Activated naive CD8-positive, alpha-beta T cell treated with anti-CD3 and anti-CD28 coated beads for 36 hours (primary cell): ENCODE data around the gene TOR1A. TPM values are rescaled to one million over a fixed set of nuclear protein-coding genes. Genes with fewer than 3 reads are reported as not detected.

Source experiments
- DNase-seq: peaks from one replicate; pipeline ENCODE4 v3.0.0; 2021
- H3K27ac Mint-ChIP-seq: one replicate; pipeline ENCODE4 v1.8.0; 2022; ENCODE audit warnings: mild to moderate bottlenecking, moderate library complexity, mixed read lengths
- H3K27me3 Mint-ChIP-seq: one replicate; pipeline ENCODE4 v1.8.0; 2022; ENCODE audit warnings: mild to moderate bottlenecking, mixed read lengths
- H3K36me3 Mint-ChIP-seq: one replicate; pipeline ENCODE4 v1.8.0; 2021; ENCODE audit warnings: mild to moderate bottlenecking, mixed read lengths
- H3K4me1 Mint-ChIP-seq: one replicate; pipeline ENCODE4 v1.8.0; 2021; ENCODE audit warnings: mixed read lengths
- H3K4me3 Mint-ChIP-seq: one replicate; pipeline ENCODE4 v1.8.0; 2022; ENCODE audit warnings: mild to moderate bottlenecking, moderate library complexity, mixed read lengths
- H3K9me3 Mint-ChIP-seq: one replicate; pipeline ENCODE4 v1.8.0; 2022; ENCODE audit warnings: mixed read lengths
- total RNA-seq, 2 experiments: library from RNA; stranded (reverse); gene quantifications; one replicate each; pipeline ENCODE4 v1.2.3, GENCODE V29; 2021

Gene TOR1A, protein sequence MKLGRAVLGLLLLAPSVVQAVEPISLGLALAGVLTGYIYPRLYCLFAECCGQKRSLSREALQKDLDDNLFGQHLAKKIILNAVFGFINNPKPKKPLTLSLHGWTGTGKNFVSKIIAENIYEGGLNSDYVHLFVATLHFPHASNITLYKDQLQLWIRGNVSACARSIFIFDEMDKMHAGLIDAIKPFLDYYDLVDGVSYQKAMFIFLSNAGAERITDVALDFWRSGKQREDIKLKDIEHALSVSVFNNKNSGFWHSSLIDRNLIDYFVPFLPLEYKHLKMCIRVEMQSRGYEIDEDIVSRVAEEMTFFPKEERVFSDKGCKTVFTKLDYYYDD
- total RNA-seq: 10 to 100 TPM; 42.6 to 42.8 TPM

GRCh38 chr9:129823935-129824601 lies at the start of gene TOR1A:
Gene TOR1A (minus strand): TSS chr9:129824136. CDS start chr9:129824085, 51 bp downstream.
- Mint-ChIP-seq H3K9me3 (no peaks in the 10 kb centered on the region), H3K4me1 (peaks cover 10% of the 10 kb centered on the region), H3K27ac (peak within 1 kb of the TSS; percentile 84), H3K27me3 (no peaks in the 10 kb centered on the region), H3K4me3 (peak within 1 kb of the TSS; percentile 84), H3K36me3 (peaks cover 15% of the 10 kb centered on the region)
- peak; percentile 92 for DNase-seq

DNA sequence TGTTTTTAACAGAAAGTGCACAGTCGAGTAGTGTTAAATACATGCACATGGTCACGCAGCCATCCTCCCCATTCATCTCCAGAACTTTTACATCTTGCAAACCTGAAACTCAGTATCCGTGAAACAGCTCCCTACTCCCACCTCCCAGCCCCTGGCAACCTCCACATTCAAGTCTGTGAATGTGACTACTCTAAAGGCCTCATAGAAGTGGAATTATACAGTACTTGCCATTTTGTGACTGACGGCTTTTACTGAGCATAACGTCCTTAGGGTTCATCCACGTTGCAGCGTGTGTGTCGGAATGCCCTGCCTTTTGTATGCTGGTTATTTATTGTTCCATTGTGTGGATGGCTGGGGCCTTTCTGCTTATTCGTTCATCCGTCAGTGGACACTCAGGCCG lies 47.1 kb upstream of the TOR1A start:
- DNase-seq: no peak
- peaks cover 28% of the 10 kb centered on the region for H3K36me3 Mint-ChIP-seq
- H3K27me3 Mint-ChIP-seq: no peaks in the 10 kb centered on the region
- H3K27ac Mint-ChIP-seq: peak overlapping the region; percentile 92
- H3K9me3 Mint-ChIP-seq: no peaks in the 10 kb centered on the region
- peak overlapping the region; percentile 45 for H3K4me3 Mint-ChIP-seq
- H3K4me1 Mint-ChIP-seq: peaks cover 45% of the 10 kb centered on the region

DNA sequence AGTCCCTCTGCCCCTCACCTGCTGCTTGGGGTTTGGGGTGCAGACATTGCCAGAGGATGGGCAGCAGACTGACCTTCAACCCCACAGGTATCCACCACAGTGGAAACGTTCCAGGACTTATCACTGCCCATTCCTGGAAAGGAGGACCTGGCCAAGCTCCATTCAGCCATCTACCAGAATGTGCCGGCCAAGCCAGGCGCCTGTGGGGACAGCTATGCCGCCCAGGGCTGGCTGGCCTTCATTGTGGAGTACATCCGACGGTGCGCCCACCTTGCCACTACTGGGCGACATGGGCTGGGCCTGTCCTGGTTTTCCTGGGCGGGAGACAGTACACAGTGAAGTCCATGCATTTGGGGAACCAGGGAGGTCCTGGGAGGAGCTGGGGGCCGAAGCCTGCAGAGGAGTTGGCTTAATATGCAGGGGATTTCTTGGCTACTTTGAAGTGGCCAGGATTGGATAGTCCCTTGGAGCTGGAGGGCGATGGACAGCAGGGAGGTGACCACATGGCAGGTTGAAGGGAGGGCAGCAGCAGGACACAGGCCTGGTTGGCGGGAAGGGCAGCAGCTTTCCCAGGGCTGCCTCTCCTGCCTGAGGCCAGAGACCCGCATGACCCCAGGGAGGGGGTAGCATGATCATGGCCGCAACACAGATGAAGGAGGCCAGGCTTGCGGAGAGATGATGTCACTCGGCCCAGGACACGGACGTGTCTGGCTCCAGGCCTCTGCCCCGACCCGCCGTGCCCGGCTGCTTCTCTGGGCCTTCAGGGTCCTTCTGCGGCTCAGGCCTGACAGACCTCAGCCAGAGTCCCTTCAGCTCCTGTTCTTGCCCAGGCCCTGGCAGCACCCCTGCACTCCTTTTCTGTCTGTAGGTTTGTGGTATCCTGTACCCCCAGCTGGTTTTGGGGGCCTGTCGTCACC lies 45.9 kb upstream of the TOR1A start:
- no peaks in the 10 kb centered on the region for H3K9me3 Mint-ChIP-seq
- peaks cover 37% of the 10 kb centered on the region for H3K36me3 Mint-ChIP-seq
- DNase-seq: no peak
- no peaks in the 10 kb centered on the region for H3K27me3 Mint-ChIP-seq
- peaks cover 55% of the 10 kb centered on the region for H3K4me1 Mint-ChIP-seq
- peak overlapping the region; percentile 92 for H3K27ac Mint-ChIP-seq
- peak overlapping the region; percentile 68 for H3K4me3 Mint-ChIP-seq

- H3K4me3 Mint-ChIP-seq: peak overlapping the region; percentile 68
- peaks cover 36% of the 10 kb centered on the region for H3K36me3 Mint-ChIP-seq
- peak; percentile 86 for DNase-seq
- peaks cover 55% of the 10 kb centered on the region for H3K4me1 Mint-ChIP-seq
- peak overlapping the region; percentile 92 for H3K27ac Mint-ChIP-seq
- no peaks in the 10 kb centered on the region for H3K27me3 Mint-ChIP-seq
- no peaks in the 10 kb centered on the region for H3K9me3 Mint-ChIP-seq
Observed at GRCh38 chr9:129868872-129869486, 45.0 kb upstream of the TOR1A start.

GRCh38 chr9:129868023-129868871 lies 44.3 kb upstream of the TOR1A start:
- H3K4me1 Mint-ChIP-seq: peaks cover 60% of the 10 kb centered on the region
- no peaks in the 10 kb centered on the region for H3K9me3 Mint-ChIP-seq
- H3K27ac Mint-ChIP-seq: peak overlapping the region; percentile 92
- H3K27me3 Mint-ChIP-seq: no peaks in the 10 kb centered on the region
- DNase-seq: no peak
- peaks cover 41% of the 10 kb centered on the region for H3K36me3 Mint-ChIP-seq
- peak overlapping the region; percentile 68 for H3K4me3 Mint-ChIP-seq

- Mint-ChIP-seq H3K27me3 (no peaks in the 10 kb centered on the region), H3K4me3 (peak overlapping the region; percentile 66), H3K36me3 (peaks cover 39% of the 10 kb centered on the region), H3K27ac (peak overlapping the region; percentile 92), H3K9me3 (no peaks in the 10 kb centered on the region), H3K4me1 (peaks cover 63% of the 10 kb centered on the region)
- peak; percentile 52 for DNase-seq
Observed at GRCh38 chr9:129867136-129868022, 43.4 kb upstream of the TOR1A start.

GRCh38 chr9:129866394-129867135 lies 42.6 kb upstream of the TOR1A start:
- Mint-ChIP-seq H3K27ac (peak overlapping the region; percentile 92), H3K27me3 (no peaks in the 10 kb centered on the region), H3K4me1 (peaks cover 67% of the 10 kb centered on the region), H3K9me3 (no peaks in the 10 kb centered on the region), H3K36me3 (peaks cover 42% of the 10 kb centered on the region), H3K4me3 (peak overlapping the region; percentile 36)
- DNase-seq: peak; percentile 54

DNA sequence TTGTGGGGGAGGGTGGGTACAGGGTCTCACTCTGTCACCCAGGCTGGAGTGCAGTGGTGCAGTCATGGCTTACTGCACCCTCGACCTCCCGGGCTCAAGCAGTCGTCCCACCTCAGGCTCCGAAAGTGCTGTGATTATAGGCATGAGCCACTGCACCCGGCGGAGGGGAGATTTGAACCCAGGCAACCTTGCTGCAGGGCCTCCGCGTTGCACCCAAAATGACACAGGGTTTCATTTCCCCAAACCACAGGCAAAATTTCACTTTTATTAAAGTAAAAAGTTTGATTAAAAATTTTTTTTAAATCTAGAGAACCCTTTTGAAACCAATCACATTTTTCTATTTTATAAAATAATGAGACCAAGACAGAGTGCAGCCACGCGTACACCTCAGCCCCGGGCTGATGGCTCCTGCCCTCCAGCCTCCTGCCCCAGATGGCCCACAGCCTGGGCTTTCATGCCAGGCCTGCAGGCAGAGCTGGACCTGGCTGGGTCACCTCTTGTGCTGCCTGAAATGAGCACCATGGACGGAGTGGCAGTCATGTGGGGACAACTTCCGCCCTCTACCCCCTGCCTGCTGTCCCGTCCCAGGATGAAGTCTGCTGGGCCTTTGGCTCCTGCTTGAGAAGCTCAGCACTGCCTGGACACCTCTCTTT lies 41.9 kb upstream of the TOR1A start:
- H3K36me3 Mint-ChIP-seq: peaks cover 47% of the 10 kb centered on the region
- DNase-seq: no peak

DNA sequence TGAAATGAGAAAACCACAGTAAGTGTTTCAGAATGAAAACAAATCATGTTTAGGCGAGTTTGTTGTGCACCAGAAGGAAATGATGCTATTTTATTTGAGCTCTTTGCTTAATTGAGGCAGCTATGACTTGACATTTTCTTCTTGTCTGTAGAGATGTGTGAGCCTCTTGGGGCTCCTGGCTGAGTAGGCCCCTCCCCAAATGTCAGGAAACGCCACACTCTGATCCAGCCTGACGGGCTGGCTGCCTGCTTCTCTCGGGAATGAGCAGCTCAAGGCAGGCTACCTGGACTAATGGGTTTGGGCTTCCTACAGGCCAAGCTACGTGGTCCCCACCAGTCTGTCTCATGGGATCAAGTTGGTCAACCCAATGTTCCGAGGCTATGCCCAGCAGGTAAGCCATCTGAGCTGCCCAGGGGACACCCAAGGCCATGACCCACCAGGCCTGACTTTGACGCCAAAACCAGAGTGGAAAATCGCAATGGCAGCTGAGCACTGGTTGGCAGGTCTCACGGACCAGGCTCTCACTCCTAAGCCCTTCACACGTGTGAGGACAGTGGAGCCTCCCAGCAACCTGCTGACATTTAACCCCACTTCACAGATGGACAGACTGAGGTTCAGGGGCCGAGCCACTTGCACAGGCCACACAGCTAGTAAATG lies 41.2 kb upstream of the TOR1A start:
- H3K4me1 Mint-ChIP-seq: peaks cover 72% of the 10 kb centered on the region
- peak overlapping the region; percentile 92 for H3K27ac Mint-ChIP-seq
- no peak overlapping the region for H3K4me3 Mint-ChIP-seq
- H3K36me3 Mint-ChIP-seq: peaks cover 45% of the 10 kb centered on the region
- H3K9me3 Mint-ChIP-seq: no peaks in the 10 kb centered on the region
- no peaks in the 10 kb centered on the region for H3K27me3 Mint-ChIP-seq
- no peak for DNase-seq

More for the DNA sequence above, 41.9 kb upstream of the TOR1A start:
- Mint-ChIP-seq H3K27ac (peak overlapping the region; percentile 92), H3K27me3 (no peaks in the 10 kb centered on the region), H3K9me3 (no peaks in the 10 kb centered on the region), H3K4me3 (peak overlapping the region; percentile 36), H3K4me1 (peaks cover 72% of the 10 kb centered on the region)

DNA sequence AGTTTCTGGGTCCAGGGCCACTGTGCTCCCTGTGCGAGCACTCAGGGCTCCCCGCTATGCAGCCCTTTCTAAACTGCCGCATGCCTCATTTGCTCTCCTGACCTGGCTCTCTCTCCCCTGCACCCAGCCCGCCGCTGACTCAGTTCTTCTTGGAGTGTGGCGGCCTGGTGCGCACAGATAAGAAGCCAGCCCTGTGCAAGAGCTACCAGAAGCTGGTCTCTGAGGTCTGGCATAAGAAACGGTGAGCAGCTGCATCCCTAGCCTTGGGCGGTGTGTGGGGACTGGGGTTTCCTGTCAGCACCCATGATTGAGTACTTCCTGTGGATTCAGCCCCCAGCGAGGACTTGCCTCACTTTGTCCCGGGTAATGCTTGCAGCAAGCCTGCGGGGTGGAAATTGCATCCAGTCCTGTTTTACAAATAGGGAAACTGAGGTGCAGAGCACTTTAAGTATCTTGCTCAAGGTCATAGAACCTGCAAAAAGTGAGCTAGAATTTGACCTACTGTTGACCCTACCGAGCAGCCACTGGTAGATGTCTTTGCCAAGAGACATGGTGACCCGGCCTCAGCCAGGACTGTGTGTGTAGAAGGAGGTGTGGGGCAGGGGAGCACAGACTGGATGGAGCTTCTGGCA lies 39.2 kb upstream of the TOR1A start:
- no peaks in the 10 kb centered on the region for H3K9me3 Mint-ChIP-seq
- H3K27ac Mint-ChIP-seq: peak overlapping the region; percentile 84
- peaks cover 42% of the 10 kb centered on the region for H3K36me3 Mint-ChIP-seq
- H3K27me3 Mint-ChIP-seq: no peaks in the 10 kb centered on the region
- peaks cover 59% of the 10 kb centered on the region for H3K4me1 Mint-ChIP-seq
- peak overlapping the region; percentile 5 for H3K4me3 Mint-ChIP-seq
- peak; percentile 78 for DNase-seq

- H3K4me3 Mint-ChIP-seq: no peak overlapping the region
- no peaks in the 10 kb centered on the region for H3K9me3 Mint-ChIP-seq
- H3K27me3 Mint-ChIP-seq: no peaks in the 10 kb centered on the region
- DNase-seq: no peak
- peaks cover 38% of the 10 kb centered on the region for H3K36me3 Mint-ChIP-seq
- peaks cover 48% of the 10 kb centered on the region for H3K4me1 Mint-ChIP-seq
- H3K27ac Mint-ChIP-seq: peak overlapping the region; percentile 88
Observed at GRCh38 chr9:129861447-129861827, 37.5 kb upstream of the TOR1A start.
